SK-N-SH (cell line): Measurements from ENCODE around the gene RPE. TPM values are rescaled to one million over a fixed set of nuclear protein-coding genes. Genes with fewer than 3 reads are reported as not detected.

ENCODE experiments used
- CTCF ChIA-PET: fragments of 300-600, 350-600 bp; formaldehyde crosslinking; extraction: SDS; loops from one replicate; lab custom pipeline; 2021; lab: Yijun Ruan, JAX
- POLR2A ChIA-PET: fragments of 350-600 bp; sonication (Branson Sonifier 250); formaldehyde crosslinking; extraction: SDS; loops from one replicate; lab custom pipeline; 2020; ENCODE audit warnings: antibody characterized with exemption, inconsistent platforms; lab: Yijun Ruan, JAX
- DNase-seq: peaks from one replicate; pipeline ENCODE4 v3.0.0; 2012
- H2AFZ ChIP-seq: fragments of 200-600 bp; sonication (generic); 2 replicates; pipeline ENCODE4 v1.8.1; 2016; ENCODE audit warnings: antibody characterized with exemption, mild to moderate bottlenecking, low read depth
- H3F3A ChIP-seq: fragments of 200-600 bp; sonication (generic); replicated peaks from 2 replicates; pipeline ENCODE3; 2016; ENCODE audit warnings: antibody characterized with exemption, mild to moderate bottlenecking; ENCODE audit not compliant: insufficient read depth
- H3K27ac ChIP-seq, 2 experiments: fragments of 200-500 bp in 1 of 2; fragments of 200-600 bp in 1 of 2; sonication (Bioruptor generic) in 1 of 2; sonication (generic), shearing (Covaris generic) in 1 of 2; 2 replicates each; pipeline versions ENCODE4 v1.5.1 to v1.6.1; 2014 to 2016; ENCODE audit warnings: low read depth in 2 of 2, inconsistent platforms in 1 of 2, low read length in 1 of 2, mild to moderate bottlenecking in 1 of 2, mixed read lengths in 1 of 2
- H3K27me3 ChIP-seq: fragments of 200-600 bp; sonication (generic), shearing (Covaris generic); 2 replicates; pipeline ENCODE4 v1.6.1; 2016; ENCODE audit warnings: mixed run types; ENCODE audit not compliant: insufficient read depth
- H3K36me3 ChIP-seq, 2 experiments: fragments of 200-500 bp in 1 of 2; fragments of 200-600 bp in 1 of 2; sonication (Bioruptor generic) in 1 of 2; sonication (generic) in 1 of 2; replicated peaks in 1 of 2; 2 replicates each; pipeline versions ENCODE3 to v1.5.1; 2014 to 2016; ENCODE audit warnings: low read length in 1 of 2, mild to moderate bottlenecking in 1 of 2; ENCODE audit not compliant: insufficient read depth in 2 of 2, control insufficient read depth in 1 of 2
- H3K4me1 ChIP-seq, 2 experiments: fragments of 200-500 bp in 1 of 2; fragments of 200-600 bp in 1 of 2; sonication (Bioruptor generic) in 1 of 2; sonication (generic), shearing (Covaris generic) in 1 of 2; 2 replicates each; pipeline versions ENCODE4 v1.5.1 to v1.6.1; 2014 to 2016; ENCODE audit warnings: low read depth in 1 of 2, low read length in 1 of 2, mixed run types in 1 of 2; ENCODE audit not compliant: insufficient read depth in 2 of 2, control insufficient read depth in 1 of 2
- H3K4me2 ChIP-seq: fragments of 200-600 bp; sonication (generic), shearing (Covaris generic); 2 replicates; pipeline ENCODE4 v1.6.1; 2017; ENCODE audit warnings: mixed run types
- H3K4me3 ChIP-seq, 2 experiments: fragments of 200-500 bp in 1 of 2; fragments of 200-600 bp in 1 of 2; sonication (Bioruptor generic) in 1 of 2; sonication (generic), shearing (Covaris generic) in 1 of 2; 2 replicates each; pipeline versions ENCODE4 v1.5.1 to v1.8.1; 2014 to 2016; ENCODE audit warnings: low read depth in 2 of 2, inconsistent platforms in 1 of 2, low read length in 1 of 2, mild to moderate bottlenecking in 1 of 2, mixed read lengths in 1 of 2, moderate library complexity in 1 of 2
- H3K79me2 ChIP-seq: fragments of 200-600 bp; sonication (generic); 2 replicates; pipeline ENCODE4 v1.8.1; 2017; ENCODE audit warnings: mild to moderate bottlenecking; ENCODE audit not compliant: insufficient read depth
- H3K9ac ChIP-seq: fragments of 200-600 bp; sonication (generic); 2 replicates; pipeline ENCODE4 v1.6.1; 2017; ENCODE audit warnings: mixed run types
- H3K9me2 ChIP-seq: fragments of 200-600 bp; sonication (generic); 2 replicates; pipeline ENCODE4 v1.6.1; 2017; ENCODE audit warnings: mixed run types
- H3K9me3 ChIP-seq: fragments of 200-600 bp; sonication (generic); 2 replicates; pipeline ENCODE4 v1.6.1; 2017; ENCODE audit warnings: mixed run types, mild to moderate bottlenecking, moderate library complexity
- H4K20me1 ChIP-seq: fragments of 200-600 bp; sonication (generic); 2 replicates; pipeline ENCODE4 v1.6.1; 2017; ENCODE audit warnings: mild to moderate bottlenecking, mixed run types; ENCODE audit not compliant: insufficient read depth
- CTCF ChIP-seq: fragments of 200-600 bp; sonication (generic); IDR thresholded peaks from 2 replicates; pipeline ENCODE4 v1.6.1; 2017; ENCODE audit warnings: antibody characterized with exemption, mild to moderate bottlenecking, moderate library complexity
- FOSL2 ChIP-seq: IDR thresholded peaks from 2 replicates; pipeline ENCODE4 v1.4.0; 2012; ENCODE audit warnings: low read depth, mild to moderate bottlenecking, moderate library complexity, borderline replicate concordance
- GATA2 ChIP-seq: sonication (generic); formaldehyde crosslinking; IDR thresholded peaks from 2 replicates; pipeline ENCODE4 v1.5.0; 2020; ENCODE audit warnings: mild to moderate bottlenecking, missing genetic modification reagents
- MXI1 ChIP-seq: IDR thresholded peaks from 2 replicates; pipeline ENCODE4 v1.6.1; 2012; ENCODE audit warnings: mild to moderate bottlenecking, low read depth, low read length, improper control_type of control experiment
- PBX3 ChIP-seq: IDR thresholded peaks from 2 replicates; pipeline ENCODE4; 2012
- POLR2AphosphoS5 ChIP-seq: IDR thresholded peaks from 2 replicates; pipeline ENCODE4 v1.6.1; 2012; ENCODE audit warnings: low read depth, low read length
- RXRA ChIP-seq: IDR thresholded peaks from 2 replicates; pipeline ENCODE4 v1.4.0; 2012; ENCODE audit warnings: low read depth, mild to moderate bottlenecking, borderline replicate concordance
- SIN3A ChIP-seq: IDR thresholded peaks from 2 replicates; pipeline ENCODE4 v1.6.1; 2012; ENCODE audit warnings: low read depth, mild to moderate bottlenecking, low read length, moderate library complexity, borderline replicate concordance
- TEAD4 ChIP-seq: IDR thresholded peaks from 2 replicates; pipeline ENCODE4 v1.4.0; 2012; ENCODE audit warnings: mild to moderate bottlenecking, borderline replicate concordance; ENCODE audit not compliant: insufficient read depth
- WGBS: methylation state at CpG from one replicate; pipeline ENCODE4 v1.1.6; 2017; ENCODE audit warnings: low lambda C conversion rate; 5-methylcytosine and 5-hydroxymethylcytosine counted together
- polyA plus RNA-seq, 3 experiments: library from polyadenylated mRNA; depleted of rRNA; stranded (reverse); fragments of >200 nt; gene quantifications; 2 replicates each; pipeline ENCODE4 v1.2.3, GENCODE V29; 2012
- TF ChIP-seq, protein P1 (sequence below): fragments of 150-350 bp; IDR thresholded peaks from 2 replicates; pipeline ENCODE4 v1.6.1; 2017; ENCODE audit warnings: antibody characterized with exemption, low read length, low read depth, borderline replicate concordance

Gene RPE
- polyA plus RNA-seq, 1 of the 3 experiments (the other 2 are of a cell fraction), result 62.9 TPM

GRCh38 chr2:210049831-210050230 is 47.4 kb downstream of the RPE start (continued):
- no peak for TF ChIP-seq CTCF

- Histone ChIP-seq H3F3A (no peaks in the 10 kb centered on the region), H3K36me3 (peaks cover 2 to 11% of the 10 kb centered on the region in 2 experiments), H3K9ac (no peak overlapping the region), H3K4me2 (no peak overlapping the region), H3K79me2 (no peaks in the 10 kb centered on the region), H2AFZ (no peak overlapping the region), H3K4me3 (no peak overlapping the region), H3K9me3 (peaks cover 4% of the 10 kb centered on the region; the same call in 1 of the 2 replicates), H3K27ac (no peak overlapping the region), H3K4me1 (no peaks in the 10 kb centered on the region), H3K27me3 (no peaks in the 10 kb centered on the region), H4K20me1 (no peaks in the 10 kb centered on the region), H3K9me2 (0 out of 2 replicates have a peak, but pooled peaks cover 3% of the 10 kb centered on the region)
- DNase-seq, result no peak
- no peak for TF ChIP-seq GATA2 (CRISPR knock-in tag)
- no peak for TF ChIP-seq POLR2AphosphoS5
- TF ChIP-seq RXRA, result no peak
- no peak for TF ChIP-seq SIN3A
- TF ChIP-seq FOSL2, result no peak
- TF ChIP-seq, protein P1, sequence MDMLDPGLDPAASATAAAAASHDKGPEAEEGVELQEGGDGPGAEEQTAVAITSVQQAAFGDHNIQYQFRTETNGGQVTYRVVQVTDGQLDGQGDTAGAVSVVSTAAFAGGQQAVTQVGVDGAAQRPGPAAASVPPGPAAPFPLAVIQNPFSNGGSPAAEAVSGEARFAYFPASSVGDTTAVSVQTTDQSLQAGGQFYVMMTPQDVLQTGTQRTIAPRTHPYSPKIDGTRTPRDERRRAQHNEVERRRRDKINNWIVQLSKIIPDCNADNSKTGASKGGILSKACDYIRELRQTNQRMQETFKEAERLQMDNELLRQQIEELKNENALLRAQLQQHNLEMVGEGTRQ, result no peak
- no peak for TF ChIP-seq TEAD4
- no peak for TF ChIP-seq PBX3
- TF ChIP-seq CTCF, result no peak
- TF ChIP-seq MXI1, result no peak
- WGBS, result 92% methylated on average over 1 of the region's 1 CpG
- ChIA-PET POLR2A (no interaction called here), CTCF (interaction anchor here (0.5 to 1.2 kb wide), 3 partner anchors 10 to 148 kb away, joined by 3 read pairs; no protein-coding TSS in a partner anchor)
These were observed 48.4 kb downstream of the RPE start for GRCh38 chr2:210050885-210051284.
